ENCODE data around the gene TMEM134. TPM values are rescaled to one million over a fixed set of nuclear protein-coding genes. Genes with fewer than 3 reads are reported as not detected.

Gene TMEM134
- polyA plus RNA-seq, 6 donors from 2014 or later = 183 to 250 (median 221) TPM

- H3K27me3 Mint-ChIP-seq = no peaks in the 10 kb centered on the region
- H3K36me3 Mint-ChIP-seq = peaks cover 0 to 12% of the 10 kb centered on the region in 2 donors
- peak overlapping the region; percentile 51 to 97 (median 80) for H3K4me3 Mint-ChIP-seq
- ATAC-seq (ENCODE audit: low read depth in 2 of 2) (no peak), DNase-seq (no peak)
- H3K27ac Mint-ChIP-seq = peak overlapping the region in 5 of 6 donors; percentile 84 to 94 (median 86)
- no peaks in the 10 kb centered on the region for H3K9me3 Mint-ChIP-seq
- H3K4me1 Mint-ChIP-seq = peaks cover 59 to 85% (median 70%) of the 10 kb centered on the region in 3 donors
Measured at GRCh38 chr11:67440229-67441097, 28.6 kb downstream of the TMEM134 start.

- ATAC-seq (ENCODE audit: low read depth in 2 of 2) = no peak
- Mint-ChIP-seq H3K4me3 (peak overlapping the region; percentile 72 to 97 (median 94)), H3K36me3 (peaks cover 0 to 16% of the 10 kb centered on the region in 2 donors), H3K4me1 (peaks cover 53 to 85% (median 66%) of the 10 kb centered on the region in 3 donors), H3K9me3 (no peaks in the 10 kb centered on the region), H3K27ac (peak overlapping the region in 5 of 6 donors; percentile 68 to 97 (median 94)), H3K27me3 (no peaks in the 10 kb centered on the region)
- no peak for DNase-seq
Measured at GRCh38 chr11:67439321-67440228, 29.5 kb downstream of the TMEM134 start.

- H3K9me3 Mint-ChIP-seq = no peaks in the 10 kb centered on the region
- H3K27ac Mint-ChIP-seq = peak overlapping the region in 3 of 6 donors; percentile 92 to 96 (median 94)
- peak overlapping the region; percentile 94 to 98 (median 96) for H3K4me3 Mint-ChIP-seq
- ATAC-seq (ENCODE audit: low read depth in 2 of 2) (peak in 1 of 2 donors; percentile 10), DNase-seq (no peak)
- H3K36me3 Mint-ChIP-seq = peaks cover 0 to 16% of the 10 kb centered on the region in 2 donors
- no peaks in the 10 kb centered on the region for H3K27me3 Mint-ChIP-seq
- peaks cover 59 to 87% (median 64%) of the 10 kb centered on the region in 3 donors for H3K4me1 Mint-ChIP-seq
Measured at GRCh38 chr11:67438158-67438902, 30.7 kb downstream of the TMEM134 start.

GRCh38 chr11:67437809-67438157 is 31.3 kb downstream of the TMEM134 start:
- Mint-ChIP-seq H3K4me3 (peak overlapping the region; percentile 94 to 98 (median 96)), H3K36me3 (peaks cover 0 to 16% of the 10 kb centered on the region in 2 donors), H3K4me1 (peaks cover 57 to 91% (median 67%) of the 10 kb centered on the region in 3 donors), H3K27ac (peak overlapping the region; percentile 81 to 96 (median 89)), H3K9me3 (no peaks in the 10 kb centered on the region), H3K27me3 (no peaks in the 10 kb centered on the region)
- no peak for DNase-seq
- no peak for ATAC-seq (ENCODE audit: low read depth in 2 of 2)

GRCh38 chr11:67437082-67437808 is 31.8 kb downstream of the TMEM134 start, which contains the start of gene PTPRCAP:
Gene PTPRCAP (minus strand): TSS chr11:67437682. CDS start chr11:67437619, 63 bp downstream.
- peak; percentile 82 for DNase-seq
- Mint-ChIP-seq H3K36me3 (peaks cover under 1 to 16% of the 10 kb centered on the region in 2 donors), H3K9me3 (no peaks in the 10 kb centered on the region)

GRCh38 chr11:67436459-67437081 is 32.5 kb downstream of the TMEM134 start:
- ATAC-seq (ENCODE audit: low read depth in 2 of 2) (peak; percentile 32 to 40), DNase-seq (no peak)
- Mint-ChIP-seq H3K27me3 (no peaks in the 10 kb centered on the region), H3K36me3 (peaks cover 7 to 16% of the 10 kb centered on the region in 2 donors), H3K27ac (peak overlapping the region; percentile 51 to 96 (median 90)), H3K4me3 (peak overlapping the region; percentile 94 to 98 (median 96)), H3K4me1 (peaks cover 56 to 91% (median 68%) of the 10 kb centered on the region in 3 donors), H3K9me3 (no peaks in the 10 kb centered on the region)

More at GRCh38 chr11:67437082-67437808, 31.8 kb downstream of the TMEM134 start, which contains the start of gene PTPRCAP:
- Mint-ChIP-seq H3K4me3 (peak within 1 kb of the TSS; percentile 94 to 98 (median 96)), H3K27me3 (no peaks in the 10 kb centered on the region), H3K27ac (peak within 1 kb of the TSS; percentile 88 to 96 (median 91)), H3K4me1 (peaks cover 54 to 91% (median 67%) of the 10 kb centered on the region in 3 donors)
- ATAC-seq (ENCODE audit: low read depth in 2 of 2) = peak; percentile 69 to 71

GRCh38 chr11:67435727-67436458 is 33.2 kb downstream of the TMEM134 start:
- ATAC-seq (ENCODE audit: low read depth in 2 of 2) = no peak
- Mint-ChIP-seq H3K4me1 (peaks cover 51 to 85% (median 66%) of the 10 kb centered on the region in 3 donors), H3K27me3 (no peaks in the 10 kb centered on the region), H3K9me3 (no peaks in the 10 kb centered on the region), H3K36me3 (peaks cover 7 to 16% of the 10 kb centered on the region in 2 donors), H3K27ac (peak overlapping the region; percentile 51 to 96 (median 80)), H3K4me3 (peak overlapping the region; percentile 94 to 98 (median 96))
- no peak for DNase-seq

GRCh38 chr11:67435031-67435726 is 33.9 kb downstream of the TMEM134 start:
- Mint-ChIP-seq H3K27me3 (no peaks in the 10 kb centered on the region), H3K9me3 (no peaks in the 10 kb centered on the region), H3K27ac (peak overlapping the region in 3 of 6 donors; percentile 53 to 93 (median 90)), H3K4me1 (peaks cover 44 to 78% (median 63%) of the 10 kb centered on the region in 3 donors), H3K4me3 (peak overlapping the region; percentile 75 to 98 (median 95)), H3K36me3 (peaks cover 7 to 16% of the 10 kb centered on the region in 2 donors)
- ATAC-seq (ENCODE audit: low read depth in 2 of 2) (no peak), DNase-seq (no peak)

GRCh38 chr11:67434395-67434881 is 34.6 kb downstream of the TMEM134 start:
- H3K27ac Mint-ChIP-seq = peak overlapping the region in 2 of 6 donors; percentile 59 to 89
- H3K36me3 Mint-ChIP-seq = peaks cover 7 to 16% of the 10 kb centered on the region in 2 donors
- no peaks in the 10 kb centered on the region for H3K9me3 Mint-ChIP-seq
- peaks cover 38 to 71% (median 58%) of the 10 kb centered on the region in 3 donors for H3K4me1 Mint-ChIP-seq
- ATAC-seq (ENCODE audit: low read depth in 2 of 2) = no peak
- no peaks in the 10 kb centered on the region for H3K27me3 Mint-ChIP-seq
- DNase-seq = no peak
- H3K4me3 Mint-ChIP-seq = peak overlapping the region; percentile 29 to 98 (median 76)

- H3K4me1 Mint-ChIP-seq = peaks cover 31 to 64% (median 56%) of the 10 kb centered on the region in 3 donors
- no peaks in the 10 kb centered on the region for H3K9me3 Mint-ChIP-seq
- DNase-seq (no peak), ATAC-seq (ENCODE audit: low read depth in 2 of 2) (no peak)
- peaks cover 7 to 16% of the 10 kb centered on the region in 2 donors for H3K36me3 Mint-ChIP-seq
- H3K4me3 Mint-ChIP-seq = peak overlapping the region; percentile 47 to 96 (median 64)
- peak overlapping the region in 4 of 6 donors; percentile 32 to 76 (median 54) for H3K27ac Mint-ChIP-seq
- no peaks in the 10 kb centered on the region for H3K27me3 Mint-ChIP-seq
Measured at GRCh38 chr11:67433536-67434394, 35.3 kb downstream of the TMEM134 start.
